NT2/D1 (cell line): ENCODE data around the gene HEATR1.

ENCODE experiments used
- YY1 ChIP-seq: IDR thresholded peaks from 2 replicates; pipeline ENCODE4 v1.6.1; 2011; ENCODE audit not compliant: insufficient read length, insufficient read depth
- ZNF274 ChIP-seq: IDR thresholded peaks from 2 replicates; pipeline ENCODE4 v1.6.1; 2011; ENCODE audit warnings: mild to moderate bottlenecking, low read depth, low read length

DNA sequence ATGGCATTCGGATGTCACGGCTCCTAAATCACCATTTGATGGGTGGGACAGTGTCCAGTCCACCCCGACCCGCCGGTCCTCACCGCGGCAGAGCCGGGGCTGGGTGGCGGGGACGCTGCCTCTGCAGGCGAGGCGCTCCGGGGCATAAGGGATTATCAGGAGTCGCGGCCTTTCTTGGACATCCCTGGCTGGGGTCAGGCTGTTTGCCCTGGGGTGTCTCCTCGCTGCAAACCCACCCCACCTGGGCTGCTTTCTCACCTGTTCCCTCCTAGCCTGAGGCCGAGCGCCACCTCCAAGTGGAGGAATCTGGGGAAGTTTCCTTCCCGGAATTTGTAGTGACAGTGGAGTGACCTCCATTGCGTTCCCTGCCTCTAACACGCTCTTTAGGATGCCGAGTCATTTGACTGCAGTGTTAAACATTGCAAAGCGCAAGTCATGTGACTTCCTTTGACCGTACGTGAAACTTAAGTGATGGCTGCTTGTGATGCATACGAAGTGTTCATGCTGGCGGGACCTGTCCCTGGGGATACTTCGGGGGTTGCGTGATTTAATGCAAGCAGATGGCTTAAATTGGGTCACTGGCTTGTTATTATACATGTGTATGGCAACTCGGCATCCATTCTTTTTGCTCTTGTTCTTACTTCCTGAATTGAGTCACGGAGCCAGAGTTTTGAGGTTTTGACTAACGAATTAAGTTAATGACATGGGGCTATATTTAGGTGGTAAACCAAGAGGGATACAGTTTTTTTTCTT is 80.0 kb downstream of the HEATR1 start:
- TF ChIP-seq YY1 (peak; percentile 9), ZNF274 (no peak)
